Ovary (tissue), 3 donors: ENCODE measurements around the gene SRP54.

Experiments used
- EP300 ChIP-seq: sonication (generic); formaldehyde crosslinking; IDR thresholded peaks from one replicate; pipeline ENCODE4 v1.6.1; 2017; ENCODE audit warnings: antibody characterized with exemption
- POLR2A ChIP-seq: fragments of 450-650 bp; IDR thresholded peaks from one replicate; pipeline ENCODE4 v1.6.1; 2017; ENCODE audit warnings: antibody characterized with exemption, mild to moderate bottlenecking, moderate library complexity
- TF ChIP-seq, protein P1 (sequence below), 3 donors: fragments of 450-650 bp in 2 of 3; fragments of 200-600 bp in 1 of 3; IDR thresholded peaks; one replicate each; pipeline versions ENCODE4 v1.5.1 to v1.8.0; 2016 to 2022; ENCODE audit warnings: antibody characterized with exemption in 3 of 3, mild to moderate bottlenecking in 1 of 3
- donor health status: DM: no; HTN: no; CAD: no.

DNA sequence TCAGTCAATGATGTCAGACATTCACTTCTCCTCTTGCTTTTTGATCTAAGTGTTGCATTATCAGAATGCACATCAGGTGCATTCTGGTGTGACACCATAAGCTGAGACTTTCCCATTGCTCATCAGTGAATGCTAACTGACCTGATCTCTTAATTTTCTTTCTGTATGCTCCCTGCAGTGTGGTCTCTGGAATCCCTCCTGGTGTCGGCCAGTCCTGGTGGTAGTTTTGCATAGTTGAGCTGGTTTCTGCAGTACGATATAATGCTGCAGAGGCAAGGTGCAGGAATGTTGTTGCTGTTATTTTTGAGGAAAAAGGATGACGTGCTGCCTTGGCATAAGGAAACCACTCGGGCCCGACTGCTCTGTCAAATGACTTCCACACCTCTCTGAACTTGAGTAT, 11.0 kb upstream of the SRP54 start:
- TF ChIP-seq, protein P1, sequence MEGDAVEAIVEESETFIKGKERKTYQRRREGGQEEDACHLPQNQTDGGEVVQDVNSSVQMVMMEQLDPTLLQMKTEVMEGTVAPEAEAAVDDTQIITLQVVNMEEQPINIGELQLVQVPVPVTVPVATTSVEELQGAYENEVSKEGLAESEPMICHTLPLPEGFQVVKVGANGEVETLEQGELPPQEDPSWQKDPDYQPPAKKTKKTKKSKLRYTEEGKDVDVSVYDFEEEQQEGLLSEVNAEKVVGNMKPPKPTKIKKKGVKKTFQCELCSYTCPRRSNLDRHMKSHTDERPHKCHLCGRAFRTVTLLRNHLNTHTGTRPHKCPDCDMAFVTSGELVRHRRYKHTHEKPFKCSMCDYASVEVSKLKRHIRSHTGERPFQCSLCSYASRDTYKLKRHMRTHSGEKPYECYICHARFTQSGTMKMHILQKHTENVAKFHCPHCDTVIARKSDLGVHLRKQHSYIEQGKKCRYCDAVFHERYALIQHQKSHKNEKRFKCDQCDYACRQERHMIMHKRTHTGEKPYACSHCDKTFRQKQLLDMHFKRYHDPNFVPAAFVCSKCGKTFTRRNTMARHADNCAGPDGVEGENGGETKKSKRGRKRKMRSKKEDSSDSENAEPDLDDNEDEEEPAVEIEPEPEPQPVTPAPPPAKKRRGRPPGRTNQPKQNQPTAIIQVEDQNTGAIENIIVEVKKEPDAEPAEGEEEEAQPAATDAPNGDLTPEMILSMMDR (IDR thresholded peaks at IDR 0.05), result no peak
- no peak for TF ChIP-seq POLR2A
- TF ChIP-seq EP300, result no peak
